Endothelial cell of umbilical vein (primary cell): ENCODE results near the gene SFI1. TPM values are rescaled to one million over a fixed set of nuclear protein-coding genes. Genes with fewer than 3 reads are reported as not detected.

ENCODE experiments used
- BruUV-seq: library from RNA; stranded (reverse); fragments of 400-500 nt; replicated peaks from 2 replicates; lab custom pipeline; 2021; lab: Mats Ljungman, UMichigan
- CTCF ChIA-PET: fragments of 300-600, 350-600 bp; sonication (Branson Sonifier 250); formaldehyde crosslinking; loops from one replicate; lab custom pipeline; 2021; ENCODE audit warnings: antibody characterized with exemption, inconsistent platforms; lab: Charles Lee
- POLR2A ChIA-PET: fragments of 300-600, 350-600 bp; sonication (Branson Sonifier 250); formaldehyde crosslinking; loops from one replicate; lab custom pipeline; 2021; ENCODE audit warnings: antibody characterized with exemption, inconsistent platforms; lab: Charles Lee
- DNase-seq: peaks from one replicate; pipeline ENCODE4 v3.0.0-alpha.2; 2011; ENCODE audit warnings: low read depth, low spot score
- FAIRE-seq: peaks from 2 replicates; lab custom pipeline; 2011; peaks lifted over from hg19 to GRCh38; lab: Jason Lieb, UNC
- H2AFZ ChIP-seq: 2 replicates; pipeline ENCODE4 v1.6.0; 2012; ENCODE audit warnings: low read depth, low read length, control low read depth, inconsistent platforms
- H3K27ac ChIP-seq: 2 replicates; pipeline ENCODE4 v1.5.1; 2011; ENCODE audit warnings: low read depth, mild to moderate bottlenecking, control low read depth, low read length, moderate library complexity; ENCODE audit not compliant: insufficient read depth
- H3K27me3 ChIP-seq, 2 experiments: 2 replicates each; pipeline versions ENCODE4 v1.6.0 to v1.6.1; 2011; ENCODE audit warnings: low read length in 2 of 2, mixed read lengths in 1 of 2; ENCODE audit not compliant: control insufficient read depth in 2 of 2, insufficient read depth in 2 of 2
- H3K36me3 ChIP-seq, 2 experiments: 2 replicates in 1 of 2; 3 replicates in 1 of 2; pipeline ENCODE4 v1.5.1; 2011; ENCODE audit warnings: low read length in 2 of 2, mild to moderate bottlenecking in 1 of 2, moderate library complexity in 1 of 2; ENCODE audit not compliant: control insufficient read depth in 2 of 2, insufficient read depth in 2 of 2; ENCODE audit errors: extremely low read depth in 1 of 2
- H3K4me1 ChIP-seq: 3 replicates; pipeline ENCODE4 v1.5.1; 2011; ENCODE audit warnings: mild to moderate bottlenecking, low read length; ENCODE audit not compliant: control insufficient read depth, insufficient read depth; ENCODE audit errors: extremely low read depth
- H3K4me2 ChIP-seq: 2 replicates; pipeline ENCODE4 v1.6.1; 2011; ENCODE audit warnings: low read length, control low read depth, mixed read lengths; ENCODE audit not compliant: insufficient read depth
- H3K4me3 ChIP-seq, 3 experiments: fragments of 200-600 bp in 1 of 3; sonication (generic), shearing (Covaris generic) in 1 of 3; replicated peaks in 1 of 3; 2 replicates each; pipeline ENCODE4 v1.5.1; 2011 to 2016; ENCODE audit warnings: control low read depth in 3 of 3, low read length in 3 of 3, mild to moderate bottlenecking in 2 of 3, inconsistent platforms in 1 of 3, low read depth in 1 of 3, moderate library complexity in 1 of 3; ENCODE audit not compliant: insufficient read depth in 1 of 3
- H3K79me2 ChIP-seq: 2 replicates; pipeline ENCODE4 v1.6.0; 2012; ENCODE audit warnings: low read length, inconsistent platforms; ENCODE audit not compliant: control insufficient read depth, insufficient read depth
- H3K9ac ChIP-seq: replicated peaks from 2 replicates; pipeline ENCODE3; 2011; ENCODE audit warnings: low read length, control low read depth; ENCODE audit not compliant: insufficient read depth; ENCODE audit errors: extremely low read depth
- H3K9me1 ChIP-seq: replicated peaks from 3 replicates; pipeline ENCODE4 v1.6.0; 2011; ENCODE audit warnings: mild to moderate bottlenecking, low read length; ENCODE audit not compliant: control insufficient read depth, insufficient read depth; ENCODE audit errors: extremely low read depth
- H3K9me3 ChIP-seq: replicated peaks from 2 replicates; pipeline ENCODE4 v1.5.1; 2012; ENCODE audit warnings: low read length, inconsistent platforms; ENCODE audit not compliant: control insufficient read depth, insufficient read depth
- H4K20me1 ChIP-seq: replicated peaks from 2 replicates; pipeline ENCODE3; 2011; ENCODE audit warnings: mild to moderate bottlenecking, low read length; ENCODE audit not compliant: control insufficient read depth, insufficient read depth; ENCODE audit errors: extremely low read depth
- CTCF ChIP-seq, 2 donors: IDR thresholded peaks; 1 replicate in 1 of 2; 2 replicates in 1 of 2; pipeline ENCODE4 v1.5.1; 2011; ENCODE audit warnings: low read length in 2 of 2, mild to moderate bottlenecking in 2 of 2, moderate library complexity in 2 of 2, control low read depth in 1 of 2, inconsistent platforms in 1 of 2, low read depth in 1 of 2; ENCODE audit not compliant: insufficient read depth in 1 of 2; ENCODE audit errors: extremely low read depth in 1 of 2
- EZH2 ChIP-seq: IDR thresholded peaks from 2 replicates; pipeline ENCODE4 v1.6.1; 2012; ENCODE audit warnings: borderline replicate concordance, low read depth, mild to moderate bottlenecking, moderate library complexity, low read length, inconsistent platforms; ENCODE audit not compliant: severe bottlenecking
- GATA2 ChIP-seq: IDR thresholded peaks from 2 replicates; pipeline ENCODE4 v1.7.0; 2011; ENCODE audit warnings: low read depth, mild to moderate bottlenecking, moderate library complexity, mixed read lengths, low read length; ENCODE audit not compliant: insufficient read length, insufficient read depth
- MAX ChIP-seq: IDR thresholded peaks from 2 replicates; pipeline ENCODE4 v1.6.1; 2011; ENCODE audit not compliant: insufficient read depth, insufficient read length
- MYC ChIP-seq: IDR thresholded peaks from one replicate; pipeline ENCODE4 v1.6.1; 2011; ENCODE audit warnings: mild to moderate bottlenecking, low read depth, low read length
- POLR2A ChIP-seq: IDR thresholded peaks from 2 replicates; pipeline ENCODE4 v1.6.1; 2012; ENCODE audit warnings: low read depth, mild to moderate bottlenecking, control low read depth, low read length
- dilution Hi-C: fragments of 300-500 bp; cut with MboI; formaldehyde crosslinking; loops from one replicate; pipeline ENCODE4 v1.15.0; 2019; ENCODE audit warnings: low sequenced_read_pairs; ENCODE audit not compliant: extremely low pct_ligation_motif_present
- intact Hi-C: fragments of 100-400 bp; cut with micrococcal nuclease; formaldehyde crosslinking; loops from one replicate; pipeline ENCODE4 v1.10.0; 2022
- polyA plus RNA-seq, 4 experiments: library from polyadenylated mRNA; depleted of rRNA in 3 of 4; stranded (reverse) in 3 of 4; unstranded in 1 of 4; fragments of >200 nt; gene quantifications; 2 replicates each; pipeline versions ENCODE4 v1.2.1 to v1.2.3, GENCODE V29; 2011 to 2012; ENCODE audit warnings: missing spikeins in 1 of 4
- total RNA-seq: library from RNA; stranded (reverse); gene quantifications from 2 replicates; pipeline ENCODE4 v1.2.3, GENCODE V29; 2021

SFI1 gene
- total and polyA plus RNA-seq, 2 donors (not counting 3 experiments of a cell fraction or from before 2014, with no cell fraction given): 12.5 to 46.4 TPM

GRCh38 chr22:31451709-31452571 is 44.4 kb upstream of the SFI1 start:
- Histone ChIP-seq H3K9ac (no peak overlapping the region), H3K27ac (no peak overlapping the region), H3K4me1 (no peaks in the 10 kb centered on the region), H3K9me3 (no peaks in the 10 kb centered on the region), H3K79me2 (no peaks in the 10 kb centered on the region), H3K4me2 (no peak overlapping the region), H3K4me3 (no peak overlapping the region), H3K36me3 (peaks cover 13 to 27% of the 10 kb centered on the region in 2 experiments), H3K9me1 (no peaks in the 10 kb centered on the region), H2AFZ (no peak overlapping the region), H3K27me3 (no peaks in the 10 kb centered on the region), H4K20me1 (no peaks in the 10 kb centered on the region)
- TF ChIP-seq GATA2 (no peak), CTCF (IDR thresholded peaks at IDR 0.05; ENCODE audit: extremely low read depth in 1 of 2, insufficient read depth in 1 of 2, low read depth in 1 of 2, low read length in 2 of 2) (peak; percentile 46 to 53)
- dilution Hi-C loops (no loop called here), intact Hi-C loops (loop anchor here (1.0 kb wide), 1 partner anchor 182 kb away; no protein-coding TSS in a partner anchor)
- DNase-seq (peak; percentile 59), FAIRE-seq (peak; percentile 54)
- CTCF ChIA-PET: interaction anchor here (0.6 to 1.9 kb wide), 28 partner anchors 9 to 519 kb away, joined by 3 to 32 read pairs (median 4); partner anchors contain the start of genes EIF4ENIF1 and PISD
- POLR2A ChIA-PET: no interaction called here
- BruUV-seq: no TSS peak

GRCh38 chr22:31461699-31462098 is 34.6 kb upstream of the SFI1 start:
- dilution Hi-C loops (no loop called here), intact Hi-C loops (no loop called here)
- no peak overlapping the region for H3K9ac ChIP-seq
- no peak overlapping the region for H3K4me2 ChIP-seq
- H4K20me1 ChIP-seq: no peaks in the 10 kb centered on the region
- H2AFZ ChIP-seq: no peak overlapping the region
- ChIA-PET POLR2A (no interaction called here), CTCF (interaction anchor here (3.0 kb wide), 1 partner anchor 10 kb away, joined by 13 read pairs; no protein-coding TSS in a partner anchor)
- no peak overlapping the region for H3K27ac ChIP-seq
- no peaks in the 10 kb centered on the region for H3K27me3 ChIP-seq
- DNase-seq (no peak), FAIRE-seq (no peak)
- H3K4me3 ChIP-seq: no peak overlapping the region
- TF ChIP-seq EZH2: no peak
- TF ChIP-seq GATA2: no peak
- TF ChIP-seq MAX: no peak
- no peak for TF ChIP-seq CTCF (IDR thresholded peaks at IDR 0.05; ENCODE audit: extremely low read depth in 1 of 2, insufficient read depth in 1 of 2, low read depth in 1 of 2, low read length in 2 of 2)
- TF ChIP-seq MYC: no peak
- no peak for TF ChIP-seq POLR2A
- no peaks in the 10 kb centered on the region for H3K4me1 ChIP-seq
- H3K9me3 ChIP-seq: no peaks in the 10 kb centered on the region
- H3K36me3 ChIP-seq: peaks cover 12 to 19% of the 10 kb centered on the region in 2 experiments
- H3K79me2 ChIP-seq: peaks cover 5% of the 10 kb centered on the region
- no TSS peak for BruUV-seq
- no peaks in the 10 kb centered on the region for H3K9me1 ChIP-seq
